ENCODE measurements around the gene IMP4. TPM values are rescaled to one million over a fixed set of nuclear protein-coding genes. Genes with fewer than 3 reads are reported as not detected.

Gene IMP4
- total and polyA plus RNA-seq, 2 of the 13 experiments (the other 11 are each of a cell fraction or from before 2014, with no cell fraction given): 142 to 158 TPM

GRCh38 chr2:130391058-130391871, 48.6 kb downstream of the IMP4 start (continued):
- no peak for TF ChIP-seq SETDB1 (CRISPR knock-in tag; IDR thresholded peaks at IDR 0.05; ENCODE audit: borderline replicate concordance)
- TF ChIP-seq SYNCRIP (IDR thresholded peaks at IDR 0.05; ENCODE audit: insufficient read depth, low read depth, low read length): no peak
- TF ChIP-seq HOXA7 (CRISPR knock-in tag; IDR thresholded peaks at IDR 0.05): no peak
- no peak; the same call in 1 of the 2 replicates for TF ChIP-seq ZNF160 (CRISPR knock-in tag; IDR thresholded peaks at IDR 0.05)
- peak; percentile 65 for TF ChIP-seq SAP130 (CRISPR knock-in tag; IDR thresholded peaks at IDR 0.05; ENCODE audit: low read depth)
- TF ChIP-seq, protein P1, sequence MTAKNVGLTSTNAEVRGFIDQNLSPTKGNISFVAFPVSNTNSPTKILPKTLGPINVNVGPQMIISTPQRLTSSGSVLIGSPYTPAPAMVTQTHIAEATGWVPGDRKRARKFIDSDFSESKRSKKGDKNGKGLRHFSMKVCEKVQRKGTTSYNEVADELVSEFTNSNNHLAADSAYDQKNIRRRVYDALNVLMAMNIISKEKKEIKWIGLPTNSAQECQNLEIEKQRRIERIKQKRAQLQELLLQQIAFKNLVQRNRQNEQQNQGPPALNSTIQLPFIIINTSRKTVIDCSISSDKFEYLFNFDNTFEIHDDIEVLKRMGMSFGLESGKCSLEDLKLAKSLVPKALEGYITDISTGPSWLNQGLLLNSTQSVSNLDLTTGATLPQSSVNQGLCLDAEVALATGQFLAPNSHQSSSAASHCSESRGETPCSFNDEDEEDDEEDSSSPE (CRISPR knock-in tag; IDR thresholded peaks at IDR 0.05): peak; percentile 57; the same call in 1 of the 2 replicates
- TF ChIP-seq ZNF619 (CRISPR knock-in tag; IDR thresholded peaks at IDR 0.05): 0 out of 2 replicates have a peak, but pooled peaks have one; percentile 48
- no peak for TF ChIP-seq EED (CRISPR knock-in tag; IDR thresholded peaks at IDR 0.05)
- TF ChIP-seq, protein P2, sequence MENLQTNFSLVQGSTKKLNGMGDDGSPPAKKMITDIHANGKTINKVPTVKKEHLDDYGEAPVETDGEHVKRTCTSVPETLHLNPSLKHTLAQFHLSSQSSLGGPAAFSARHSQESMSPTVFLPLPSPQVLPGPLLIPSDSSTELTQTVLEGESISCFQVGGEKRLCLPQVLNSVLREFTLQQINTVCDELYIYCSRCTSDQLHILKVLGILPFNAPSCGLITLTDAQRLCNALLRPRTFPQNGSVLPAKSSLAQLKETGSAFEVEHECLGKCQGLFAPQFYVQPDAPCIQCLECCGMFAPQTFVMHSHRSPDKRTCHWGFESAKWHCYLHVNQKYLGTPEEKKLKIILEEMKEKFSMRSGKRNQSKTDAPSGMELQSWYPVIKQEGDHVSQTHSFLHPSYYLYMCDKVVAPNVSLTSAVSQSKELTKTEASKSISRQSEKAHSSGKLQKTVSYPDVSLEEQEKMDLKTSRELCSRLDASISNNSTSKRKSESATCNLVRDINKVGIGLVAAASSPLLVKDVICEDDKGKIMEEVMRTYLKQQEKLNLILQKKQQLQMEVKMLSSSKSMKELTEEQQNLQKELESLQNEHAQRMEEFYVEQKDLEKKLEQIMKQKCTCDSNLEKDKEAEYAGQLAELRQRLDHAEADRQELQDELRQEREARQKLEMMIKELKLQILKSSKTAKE (CRISPR knock-in tag; IDR thresholded peaks at IDR 0.05; ENCODE audit: borderline replicate concordance): no peak
- no peak for TF ChIP-seq ZNF577 (CRISPR knock-in tag; IDR thresholded peaks at IDR 0.05; ENCODE audit: borderline replicate concordance, low read depth)
- TF ChIP-seq ZNF646 (CRISPR knock-in tag; IDR thresholded peaks at IDR 0.05): no peak
- peak; percentile 88 for TF ChIP-seq ZNF724P (CRISPR knock-in tag; IDR thresholded peaks at IDR 0.05; ENCODE audit: borderline replicate concordance)
- TF ChIP-seq TBL1XR1 (IDR thresholded peaks at IDR 0.05; ENCODE audit: borderline replicate concordance, low read length, partially characterized antibody): no peak
- TF ChIP-seq, protein P3, sequence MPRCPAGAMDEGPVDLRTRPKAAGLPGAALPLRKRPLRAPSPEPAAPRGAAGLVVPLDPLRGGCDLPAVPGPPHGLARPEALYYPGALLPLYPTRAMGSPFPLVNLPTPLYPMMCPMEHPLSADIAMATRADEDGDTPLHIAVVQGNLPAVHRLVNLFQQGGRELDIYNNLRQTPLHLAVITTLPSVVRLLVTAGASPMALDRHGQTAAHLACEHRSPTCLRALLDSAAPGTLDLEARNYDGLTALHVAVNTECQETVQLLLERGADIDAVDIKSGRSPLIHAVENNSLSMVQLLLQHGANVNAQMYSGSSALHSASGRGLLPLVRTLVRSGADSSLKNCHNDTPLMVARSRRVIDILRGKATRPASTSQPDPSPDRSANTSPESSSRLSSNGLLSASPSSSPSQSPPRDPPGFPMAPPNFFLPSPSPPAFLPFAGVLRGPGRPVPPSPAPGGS (CRISPR knock-in tag; IDR thresholded peaks at IDR 0.05): peak; percentile 62; the same call in 1 of the 2 replicates
- no peak for TF ChIP-seq ZNF275 (CRISPR knock-in tag; IDR thresholded peaks at IDR 0.05; ENCODE audit: borderline replicate concordance)
